Putamen (tissue), 1 donor: ENCODE results near the gene PMM1.
A peak's percentile ranks its signal among the peaks of the same experiment; 100 is the strongest.
"Not testable (repeated sequence)": the region's sequence is repeated elsewhere in the genome, so short reads cannot be mapped to it uniquely, and the experiment has no call there.

Experiments used
- DNase-seq: peaks from one replicate; pipeline ENCODE4 v3.0.0-alpha.2; 2016; ENCODE audit warnings: low spot score

Gene PMM1

DNA sequence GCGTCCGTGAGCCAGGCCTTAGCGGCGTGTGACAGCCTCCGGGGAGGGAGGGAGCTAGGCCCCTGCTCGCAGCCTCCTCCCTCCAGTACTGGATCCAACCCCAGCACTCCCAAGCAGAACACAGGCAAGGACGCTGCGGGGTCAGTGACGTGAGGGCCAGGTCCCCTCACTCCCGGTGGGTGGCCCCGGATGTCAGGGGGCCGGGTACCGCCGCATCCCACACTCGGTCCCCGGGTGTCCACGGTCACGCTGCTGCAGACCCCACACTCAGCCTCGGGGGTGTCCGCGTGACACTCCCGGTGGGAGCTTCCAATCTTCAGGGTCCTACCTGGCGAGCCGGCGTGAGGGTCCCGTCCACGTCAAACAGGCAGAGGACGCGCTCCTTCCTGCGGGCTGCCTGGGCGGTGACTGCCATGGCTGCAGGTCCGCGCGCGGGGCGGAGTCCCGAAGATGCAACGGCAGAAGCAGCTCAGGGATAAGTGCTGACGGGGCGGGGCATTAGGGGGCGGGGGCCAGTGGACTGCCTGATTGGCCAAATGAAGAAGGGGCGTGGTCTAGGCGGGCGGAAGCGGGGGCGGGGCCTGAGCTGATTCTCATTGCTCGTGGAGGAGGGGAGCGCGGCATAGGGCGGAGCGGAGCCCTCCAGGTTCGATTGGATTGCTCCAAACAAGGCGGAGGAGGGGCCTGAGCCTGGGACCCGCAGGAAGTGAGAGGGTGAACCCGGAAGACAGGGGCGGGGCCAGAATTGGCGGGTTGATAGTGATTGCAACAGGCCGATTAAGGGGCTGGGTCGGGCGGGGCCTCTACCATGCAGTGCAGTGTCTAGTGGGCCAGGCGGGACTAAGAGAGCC lies at the start of gene PMM1:
Gene PMM1 (minus strand): TSS at position 450 of the 851 bp plus-strand sequence. CDS start 35 bp downstream, at position 415.
- peak; percentile 100 for DNase-seq

DNA sequence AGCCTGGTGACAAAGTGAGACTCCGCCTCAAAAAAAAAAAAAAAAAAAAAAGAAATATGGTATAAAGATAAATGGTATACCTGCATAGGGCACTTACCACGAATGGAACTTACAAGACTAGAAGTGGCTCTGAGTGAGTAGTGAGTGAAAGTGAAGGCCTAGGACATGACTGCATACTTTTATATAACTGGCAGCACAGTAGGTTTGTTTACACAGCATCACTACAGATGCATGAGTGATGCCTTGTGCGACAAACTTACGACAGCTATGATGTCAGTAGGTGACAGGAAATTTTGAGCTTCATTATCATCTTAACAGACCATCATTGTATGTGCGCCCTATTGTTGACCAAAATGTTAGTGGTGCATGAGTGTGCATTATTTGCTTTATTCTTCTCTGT lies 49.1 kb upstream of the PMM1 start:
- no peak for DNase-seq

DNA sequence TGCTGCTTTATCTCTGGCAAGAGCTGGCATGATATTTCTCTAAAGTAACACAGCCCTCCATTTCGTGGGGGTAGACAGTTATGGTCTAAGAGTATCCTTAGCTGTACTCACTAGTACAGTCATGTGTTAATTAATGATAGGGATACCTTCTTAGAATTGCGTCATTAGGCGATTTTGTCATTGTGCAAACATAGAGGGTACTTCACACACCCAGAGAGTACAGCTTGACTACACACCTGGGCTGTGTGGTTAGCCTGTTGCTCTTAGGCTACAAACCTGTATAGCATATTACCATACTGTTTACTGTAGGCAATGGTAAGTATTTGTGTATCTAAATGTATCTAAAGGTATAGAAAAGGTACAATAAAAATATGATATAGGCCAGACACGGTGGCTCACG lies 48.5 kb upstream of the PMM1 start:
- no peak for DNase-seq

DNA sequence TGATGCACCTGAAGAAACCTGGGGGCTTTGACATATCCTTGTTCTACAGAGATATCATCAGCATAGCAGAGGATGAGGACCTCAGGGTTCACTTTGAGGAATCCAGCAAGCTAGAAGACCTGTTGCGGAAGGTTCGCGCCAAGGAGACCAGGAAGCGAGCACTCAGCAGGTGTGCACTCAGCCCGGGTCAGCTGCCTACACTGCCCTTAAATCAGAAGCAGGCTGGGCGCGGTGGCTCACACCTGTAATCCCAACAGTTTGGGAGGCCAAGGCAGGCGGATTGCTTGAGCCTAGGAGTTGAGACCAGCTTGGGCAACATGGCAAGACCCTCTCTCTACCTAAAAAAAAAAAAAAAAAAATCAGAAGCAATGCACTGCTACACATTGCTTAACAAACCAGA lies 48.0 kb upstream of the PMM1 start:
- DNase-seq = not testable (repeated sequence)

DNA sequence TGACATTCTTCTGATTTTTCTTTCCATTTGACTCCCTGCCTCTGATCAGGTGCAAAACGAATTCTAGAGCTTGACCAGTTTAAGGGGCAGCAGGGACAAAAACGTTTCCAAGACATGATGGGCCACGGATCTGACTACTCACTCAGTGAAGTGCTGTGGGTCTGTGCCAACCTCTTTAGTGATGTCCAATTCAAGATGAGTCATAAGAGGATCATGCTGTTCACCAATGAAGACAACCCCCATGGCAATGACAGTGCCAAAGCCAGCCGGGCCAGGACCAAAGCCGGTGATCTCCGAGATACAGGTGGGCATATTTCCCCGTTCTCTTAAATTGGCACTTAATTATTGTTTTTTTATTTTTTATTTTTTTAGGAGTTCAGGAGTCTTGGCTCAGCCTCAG lies 46.8 kb upstream of the PMM1 start:
- no peak for DNase-seq

DNA sequence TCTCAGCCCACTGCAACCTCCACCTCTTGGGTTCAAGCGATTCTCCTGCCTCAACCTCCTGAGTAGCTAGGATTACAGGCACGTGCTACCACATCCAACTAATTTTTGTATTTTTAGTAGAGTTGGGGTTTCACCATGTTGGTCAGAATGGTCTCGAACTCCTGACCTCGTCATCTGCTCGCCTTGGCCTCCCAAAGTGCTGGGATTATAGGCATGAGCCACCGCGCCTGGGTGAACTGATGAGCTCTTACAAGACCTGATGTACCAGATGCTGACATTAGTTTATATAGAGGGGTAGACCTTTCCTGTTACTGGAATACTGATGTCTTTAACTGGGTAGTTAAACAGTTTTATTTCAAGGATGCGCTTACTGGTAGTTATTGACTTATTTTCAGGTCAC lies 45.0 kb upstream of the PMM1 start:
- DNase-seq = not testable (repeated sequence)

DNA sequence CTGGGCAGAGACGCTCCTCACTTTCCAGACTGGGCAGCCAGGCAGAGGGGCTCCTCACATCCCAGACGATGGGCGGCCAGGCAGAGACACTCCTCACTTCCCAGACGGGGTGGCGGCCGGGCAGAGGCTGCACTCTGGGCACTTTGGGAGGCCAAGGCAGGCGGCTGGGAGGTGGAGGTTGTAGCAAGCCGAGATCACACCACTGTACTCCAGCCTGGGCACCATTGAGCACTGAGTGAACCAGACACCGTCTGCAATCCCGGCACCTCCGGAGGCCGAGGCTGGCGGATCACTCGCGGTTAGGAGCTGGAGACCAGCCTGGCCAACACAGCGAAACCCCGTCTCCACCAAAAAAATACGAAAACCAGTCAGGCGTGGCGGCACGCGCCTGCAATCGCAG lies 42.0 kb upstream of the PMM1 start:
- DNase-seq = not testable (repeated sequence)

DNA sequence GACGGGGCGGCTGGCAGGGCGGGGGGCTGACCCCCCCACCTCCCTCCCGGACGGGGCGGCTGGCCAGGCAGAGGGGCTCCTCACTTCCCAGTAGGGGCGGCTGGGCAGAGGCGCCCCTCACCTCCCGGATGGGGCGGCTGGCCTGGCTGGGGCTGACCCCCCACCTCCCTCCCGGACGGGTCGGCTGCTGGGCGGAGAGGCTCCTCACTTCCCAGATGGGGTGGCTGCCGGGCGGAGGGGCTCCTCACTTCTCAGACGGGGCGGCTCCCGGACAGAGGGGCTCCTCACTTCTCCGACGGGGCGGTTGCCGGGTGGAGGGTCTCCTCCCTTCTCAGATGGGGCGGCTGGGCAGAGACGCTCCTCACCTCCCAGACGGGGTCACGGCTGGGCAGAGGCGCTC lies 41.5 kb upstream of the PMM1 start:
- DNase-seq = not testable (repeated sequence)

DNA sequence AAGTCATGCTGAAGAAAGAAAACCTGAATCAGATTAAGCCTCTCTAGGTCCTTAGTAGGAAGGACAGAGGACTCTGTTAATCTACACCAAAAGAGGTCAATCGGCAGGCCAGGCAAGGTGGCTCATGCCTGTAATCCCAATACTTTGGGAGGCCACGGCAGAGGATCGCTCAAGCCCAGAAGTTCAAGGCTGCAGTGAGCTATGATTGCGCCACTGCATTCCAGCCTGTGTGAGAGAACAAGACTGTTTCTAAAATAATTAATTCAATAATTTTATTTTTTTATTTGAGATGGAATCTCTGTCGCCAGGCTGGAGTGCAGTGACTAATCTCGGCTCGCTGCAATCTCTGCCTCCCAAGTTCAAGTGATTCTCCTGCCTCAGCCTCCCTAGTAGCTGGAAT lies 35.9 kb upstream of the PMM1 start:
- DNase-seq = no peak

DNA sequence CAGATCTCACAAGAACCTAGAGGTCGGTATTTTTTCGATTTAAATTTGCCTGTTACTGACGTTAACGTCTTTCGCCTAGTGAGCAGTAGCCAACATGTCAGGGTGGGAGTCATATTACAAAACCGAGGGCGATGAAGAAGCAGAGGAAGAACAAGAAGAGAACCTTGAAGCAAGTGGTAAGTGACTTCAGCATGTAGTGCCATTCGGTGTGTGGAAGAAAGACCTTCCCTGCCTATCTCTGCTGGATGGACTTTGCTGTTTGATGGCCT lies 32.2 kb upstream of the PMM1 start:
- DNase-seq = no peak

DNA sequence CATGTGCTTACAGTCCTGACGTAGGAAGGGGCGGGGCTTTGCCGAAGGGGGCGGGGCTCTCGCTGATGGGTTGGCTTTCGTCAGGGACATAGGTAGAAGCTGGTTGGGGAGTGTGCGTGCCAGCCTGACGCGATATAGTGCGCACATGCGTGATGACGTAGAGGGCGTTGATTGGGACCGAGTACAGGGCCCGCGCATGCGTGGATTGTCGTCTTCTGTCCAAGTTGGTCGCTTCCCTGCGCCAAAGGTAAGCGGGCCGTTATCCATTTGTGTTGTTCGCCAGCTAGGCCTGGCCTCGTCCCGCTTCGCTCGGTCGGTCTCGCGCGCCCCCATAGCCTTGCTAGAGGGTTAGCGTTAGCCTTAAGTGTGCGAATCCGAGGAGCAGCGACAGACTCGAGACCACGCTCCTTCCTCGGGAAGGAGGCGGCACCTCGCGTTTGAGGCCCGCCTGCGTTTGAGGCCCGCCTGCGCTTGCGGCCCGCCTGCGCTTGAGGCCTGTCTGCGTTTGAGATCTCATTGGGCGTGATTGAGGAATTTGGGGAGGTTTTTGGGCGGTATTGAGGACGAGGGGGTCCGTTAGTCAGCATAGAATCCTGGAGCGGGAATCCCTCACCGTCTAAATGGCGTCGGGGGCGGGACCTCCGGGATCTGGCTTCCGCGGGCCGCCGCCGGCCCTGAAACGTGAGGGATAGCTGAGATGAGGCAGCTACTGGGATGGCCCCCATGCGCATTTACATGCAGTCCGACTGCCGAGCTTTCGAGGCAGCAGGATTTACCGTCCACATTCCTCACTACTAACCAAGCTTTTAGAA lies 31.7 kb upstream of the PMM1 start, which contains the start of gene XRCC6:
Gene XRCC6 (plus strand): TSS at position 197 of the 812 bp plus-strand sequence. CDS start 710 bp downstream, outside the sequence.
- peak; percentile 100 for DNase-seq

DNA sequence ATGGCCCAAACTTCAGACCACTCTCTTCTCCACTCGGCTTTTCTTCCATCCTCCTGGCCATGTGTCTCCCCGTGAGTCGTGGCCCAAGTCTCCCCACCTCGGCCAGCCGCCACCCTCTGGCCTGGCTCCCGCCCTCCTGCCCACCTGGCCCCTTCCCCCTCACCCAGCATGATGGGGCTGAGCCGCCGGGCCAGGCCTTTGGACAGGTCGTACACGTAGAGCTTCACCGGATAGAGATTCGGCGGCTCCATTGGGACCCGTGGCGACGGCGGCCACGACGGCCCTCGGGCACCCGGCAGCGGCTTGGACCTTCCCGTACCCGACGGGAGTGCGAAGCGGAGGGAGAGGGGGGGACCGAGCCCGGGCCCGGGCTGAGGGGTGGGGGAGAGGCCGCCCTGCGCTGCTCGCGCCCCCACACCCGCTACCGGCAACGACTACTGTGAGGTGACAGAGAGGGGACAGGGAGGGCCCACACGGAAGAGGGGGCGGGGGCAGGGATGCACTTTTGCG lies 31.0 kb upstream of the PMM1 start, which contains the start of gene DESI1:
Gene DESI1 (minus strand): TSS at position 455 of the 510 bp plus-strand sequence. CDS start 204 bp downstream, at position 251.
- DNase-seq = no peak

DNA sequence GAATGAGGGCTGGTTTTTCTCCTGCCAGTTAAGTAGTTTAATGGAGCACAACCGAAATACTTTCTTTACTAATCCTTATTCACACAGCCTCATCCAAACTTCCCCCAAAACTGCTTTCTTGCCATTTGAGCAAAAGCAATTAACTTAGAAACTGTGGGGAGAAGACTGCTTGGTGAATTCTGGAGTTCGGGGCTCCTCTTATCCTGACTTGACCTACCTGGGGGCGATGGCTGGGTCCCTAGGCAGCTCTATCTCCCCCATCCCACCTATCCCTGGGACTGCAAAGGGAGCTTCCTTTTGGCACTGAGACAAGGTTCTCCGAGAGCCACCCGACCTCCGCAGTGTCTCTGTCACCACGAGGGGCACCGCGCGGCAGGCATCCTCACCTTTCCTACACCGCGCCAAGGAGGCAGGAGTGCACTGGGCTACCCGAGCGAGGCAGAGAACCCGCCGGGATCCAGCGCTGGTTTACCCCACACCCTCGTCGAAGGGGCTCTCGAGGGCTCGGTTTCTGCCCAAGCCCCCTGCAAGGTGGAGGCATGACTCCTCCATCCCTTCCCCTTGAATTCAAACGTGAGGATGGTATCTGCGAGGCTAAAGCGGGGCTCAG lies 30.4 kb upstream of the PMM1 start:
- no peak for DNase-seq

DNA sequence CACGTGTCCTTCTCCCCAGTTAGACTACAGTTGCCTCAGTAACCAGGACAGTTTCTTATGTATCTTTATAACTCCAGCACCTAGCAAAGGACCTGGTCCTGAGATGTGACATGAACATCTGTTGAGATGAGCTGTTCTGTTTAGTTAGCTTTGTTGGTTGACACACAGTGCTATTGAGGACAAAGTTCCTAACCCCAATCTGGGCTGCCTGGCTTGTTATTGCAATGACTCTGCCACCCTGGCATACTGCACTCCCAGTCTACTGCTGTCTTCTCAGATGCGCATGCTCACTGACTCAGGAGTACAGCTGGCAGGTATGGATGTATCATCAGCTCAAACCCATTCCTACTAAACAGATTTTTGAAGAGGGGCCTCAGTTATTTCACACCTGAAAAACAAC lies 23.8 kb upstream of the PMM1 start:
- DNase-seq = no peak

DNA sequence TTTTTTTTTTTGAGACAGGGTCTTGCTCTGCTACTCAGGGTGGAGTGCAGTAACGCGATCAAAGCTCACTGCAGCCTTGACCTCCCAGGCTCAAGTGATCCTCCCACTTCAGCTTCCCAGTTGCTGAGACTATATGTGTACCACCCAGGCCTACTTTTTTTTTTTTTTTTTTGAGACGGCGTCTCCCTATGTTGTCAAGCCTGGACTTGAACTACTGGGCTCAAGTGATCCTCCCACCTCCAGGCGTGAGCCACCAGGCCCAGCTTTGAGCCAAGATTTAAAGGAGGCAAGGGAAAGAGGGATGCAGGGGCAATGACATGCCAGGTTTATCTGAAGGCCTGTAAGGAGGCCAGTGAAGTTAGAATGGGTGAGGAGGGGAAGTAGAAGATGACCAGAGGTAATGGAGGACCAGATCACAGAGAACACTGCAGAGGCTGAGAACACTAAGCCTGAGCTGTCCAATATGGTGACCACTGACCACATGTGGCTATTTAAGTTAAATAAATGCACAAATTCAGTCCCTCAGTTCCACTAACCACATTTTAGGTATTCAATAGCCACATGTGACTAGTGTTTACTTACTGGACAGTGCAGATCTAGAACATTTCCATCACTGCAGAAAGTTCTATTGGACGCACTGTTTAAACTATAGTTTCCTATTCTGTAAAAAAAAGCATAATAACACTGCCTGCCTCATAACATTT lies 23.1 kb upstream of the PMM1 start:
- DNase-seq = no peak

DNA sequence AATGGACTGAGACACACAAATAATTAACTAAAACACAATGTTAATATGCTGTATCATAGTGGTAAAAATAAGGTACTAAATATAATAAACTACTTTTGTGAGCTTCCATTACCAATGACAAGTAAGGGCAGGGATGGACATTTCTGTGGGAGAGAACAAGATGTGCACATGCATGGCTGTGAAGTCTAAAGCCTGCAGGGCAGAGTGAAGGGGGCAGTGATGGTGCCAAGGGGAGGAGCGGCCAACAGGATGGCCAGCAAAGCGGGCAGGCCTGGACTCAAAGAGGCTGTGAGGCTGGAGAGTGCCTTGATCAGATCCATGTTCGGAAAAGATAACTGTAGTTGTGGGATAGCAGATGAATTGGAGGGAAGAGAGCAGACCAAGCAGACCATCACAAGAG lies 18.7 kb upstream of the PMM1 start:
- no peak for DNase-seq

DNA sequence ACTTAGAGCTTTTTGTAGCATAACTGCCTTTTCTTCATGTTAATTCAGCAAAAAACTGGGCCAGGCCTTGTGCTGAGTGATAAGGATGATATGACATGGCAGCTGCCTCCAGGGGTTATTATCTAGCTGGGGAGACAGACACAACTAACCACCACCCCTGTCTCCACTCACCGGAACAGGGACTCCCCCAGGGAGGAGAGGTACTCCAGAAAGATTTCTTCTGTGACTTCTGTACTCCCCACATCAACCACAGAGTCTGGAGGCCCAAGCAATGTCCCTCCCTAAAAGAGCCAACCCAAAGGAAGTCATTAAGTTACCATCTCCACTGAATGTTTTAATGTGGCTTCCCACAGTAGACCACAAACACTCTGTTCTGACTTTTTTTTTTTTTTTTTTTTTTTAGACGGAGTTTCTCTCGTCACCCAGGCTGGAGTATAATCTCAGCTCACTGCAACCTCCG lies 14.3 kb upstream of the PMM1 start:
- no peak for DNase-seq

DNA sequence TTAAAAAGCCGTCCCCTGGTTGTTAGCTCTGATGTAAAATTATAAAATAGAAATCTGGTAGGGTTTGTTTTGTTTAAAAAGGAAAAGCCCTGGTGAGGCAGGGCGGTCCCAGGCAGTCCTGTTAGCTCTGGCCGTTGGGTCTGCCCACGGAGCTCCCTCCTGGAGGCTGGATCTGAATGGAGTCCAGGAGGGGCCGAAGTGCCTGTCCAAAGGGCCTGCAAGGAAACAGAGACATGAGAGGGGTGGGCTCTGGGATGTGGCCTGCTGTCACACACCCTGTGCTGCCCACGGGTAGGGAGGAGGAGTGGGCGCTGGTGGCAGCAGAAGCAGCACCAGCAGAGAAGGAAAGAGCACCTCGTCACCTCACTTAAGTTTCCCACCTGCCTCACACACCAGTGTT lies 11.3 kb upstream of the PMM1 start:
- DNase-seq = no peak

DNA sequence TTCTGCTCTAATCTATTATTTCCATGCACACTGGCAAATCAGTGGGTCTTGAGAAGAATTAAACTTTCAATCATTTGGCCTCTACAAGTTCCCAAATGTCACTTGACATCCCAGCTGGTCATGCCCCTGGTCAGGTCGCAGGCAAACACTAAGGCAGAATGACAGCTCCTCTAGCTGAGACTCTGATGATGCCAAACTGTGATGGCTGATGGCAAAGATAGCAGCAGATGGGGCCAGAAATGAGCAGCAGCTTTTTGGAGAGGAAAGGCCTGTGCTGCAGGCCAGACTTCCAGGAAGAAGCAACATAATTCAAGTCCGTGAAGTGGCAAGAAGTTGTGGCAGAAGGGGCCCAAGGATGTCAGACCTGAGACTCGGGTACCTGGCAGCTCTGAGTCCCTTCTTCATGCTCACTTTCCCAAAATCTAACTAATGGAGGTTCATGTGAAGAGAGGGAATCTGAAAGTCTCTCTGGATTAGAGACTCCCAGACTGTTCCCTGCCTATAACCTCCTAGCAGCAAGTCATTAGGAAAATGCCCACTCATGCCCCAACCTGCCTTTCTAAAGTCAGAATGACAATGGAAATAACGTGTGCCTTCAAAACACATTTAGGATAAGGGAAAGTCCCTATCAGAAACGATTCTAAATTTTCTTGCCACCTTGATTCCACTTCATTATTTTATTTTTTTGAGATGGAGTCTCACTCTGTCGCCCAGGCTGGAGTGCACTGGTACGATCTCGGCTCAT lies 9.4 kb upstream of the PMM1 start:
- DNase-seq = no peak

DNA sequence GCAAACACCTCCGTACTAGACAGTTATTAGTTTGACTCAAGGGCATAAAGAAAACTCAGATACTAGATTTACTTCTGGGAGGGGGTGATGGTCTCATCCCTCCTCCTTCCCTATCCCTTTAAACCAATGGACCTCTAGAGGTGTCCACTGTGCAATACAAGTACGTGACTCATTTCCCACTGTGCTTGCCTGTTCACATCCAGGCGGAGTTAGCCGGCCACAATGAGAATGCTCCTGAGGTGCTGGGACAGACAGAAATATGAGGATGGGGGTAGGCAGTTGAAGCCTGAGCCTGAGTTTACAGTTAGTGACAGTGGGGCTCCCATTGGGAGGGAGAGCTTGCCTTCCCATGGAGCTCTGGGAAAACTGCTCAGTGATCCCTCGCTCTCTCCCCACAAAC lies 8.4 kb upstream of the PMM1 start:
- no peak for DNase-seq

DNA sequence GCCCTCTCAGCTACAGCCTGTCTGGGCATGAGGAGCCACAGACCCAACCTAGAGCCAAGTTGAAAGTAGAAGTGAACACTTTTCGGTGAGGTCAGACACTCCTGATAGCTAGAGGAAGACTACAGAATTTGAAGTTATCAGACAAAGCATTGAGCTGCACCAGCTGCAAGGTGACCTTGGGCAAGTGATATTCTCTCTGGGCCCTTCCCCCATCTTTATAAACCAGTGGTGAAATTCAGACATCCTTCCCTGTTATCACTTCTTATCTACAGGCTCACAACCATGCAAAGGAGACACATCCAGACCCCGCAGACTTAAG lies 8.0 kb upstream of the PMM1 start:
- no peak for DNase-seq
